Measurements from ENCODE around the gene GRIN1.

DNA sequence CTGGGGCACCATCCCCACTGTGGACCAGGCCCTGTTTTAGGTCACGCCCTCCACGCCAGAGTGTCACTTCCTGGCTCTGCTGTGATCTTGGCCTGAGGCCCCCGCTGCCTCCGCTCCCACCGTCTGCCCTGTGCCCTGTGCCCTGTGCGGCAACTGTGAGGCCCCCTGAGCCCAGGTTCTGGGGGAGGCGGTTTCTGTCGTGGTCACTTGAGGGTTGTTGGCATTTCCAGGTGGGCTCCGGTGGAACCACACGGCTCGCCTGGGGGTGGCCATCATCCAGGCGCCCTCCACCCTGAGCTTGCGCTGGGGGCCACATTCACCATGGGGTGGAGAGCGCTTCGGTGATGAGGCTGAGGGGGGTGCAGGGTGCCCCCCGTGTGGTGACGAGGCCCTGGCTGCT lies 31.0 kb upstream of the GRIN1 start:
- TF ChIP-seq CTCF (conservative IDR thresholded peaks at IDR 0.05; ENCODE audit: low read length) (no peak), EZH2phosphoT487 (IDR thresholded peaks at IDR 0.05; ENCODE audit: borderline replicate concordance, low read depth, low read length) (no peak)
